OCI-LY7 (cell line): ENCODE results near the gene ESR2. TPM values are rescaled to one million over a fixed set of nuclear protein-coding genes. Genes with fewer than 3 reads are reported as not detected.

Source experiments
- BruUV-seq: library from RNA; stranded (reverse); fragments of 400-500 nt; replicated peaks from 2 replicates; lab custom pipeline; 2021; lab: Mats Ljungman, UMichigan
- CTCF ChIA-PET: fragments of 300-600 bp; sonication (Branson Sonifier 250); formaldehyde crosslinking; loops from one replicate; lab custom pipeline; 2022; ENCODE audit warnings: antibody characterized with exemption; ENCODE audit not compliant: unreplicated experiment; lab: Charles Lee
- POLR2A ChIA-PET: fragments of 300-600 bp; sonication (Branson Sonifier 250); formaldehyde crosslinking; loops from one replicate; lab custom pipeline; 2022; ENCODE audit warnings: antibody characterized with exemption; lab: Charles Lee
- DNase-seq: peaks from one replicate; pipeline ENCODE4 v3.0.0-alpha.2; 2015; ENCODE audit warnings: low spot score
- H2AFZ ChIP-seq: fragments of 200-600 bp; sonication (generic), shearing (Covaris generic); 2 replicates; pipeline ENCODE4 v1.6.1; 2014; ENCODE audit warnings: mild to moderate bottlenecking, antibody characterized with exemption, low read length, moderate library complexity
- H3K27ac ChIP-seq: fragments of 200-600 bp; sonication (generic); 2 replicates; pipeline ENCODE4 v1.5.1; 2014; ENCODE audit warnings: mixed run types, low read depth, mild to moderate bottlenecking, moderate library complexity, low read length, inconsistent platforms; ENCODE audit not compliant: poor library complexity, severe bottlenecking
- H3K36me3 ChIP-seq: fragments of 200-600 bp; sonication (generic); 2 replicates; pipeline ENCODE4 v1.6.1; 2014; ENCODE audit warnings: mild to moderate bottlenecking, antibody characterized with exemption, low read length, moderate library complexity, mixed read lengths; ENCODE audit not compliant: insufficient read depth
- H3K4me1 ChIP-seq: fragments of 200-600 bp; sonication (generic); 2 replicates; pipeline ENCODE4 v1.5.1; 2014; ENCODE audit warnings: mild to moderate bottlenecking, low read length; ENCODE audit not compliant: insufficient read depth, poor library complexity, severe bottlenecking
- H3K4me2 ChIP-seq: fragments of 200-600 bp; sonication (generic); 2 replicates; pipeline ENCODE4 v1.6.1; 2014; ENCODE audit warnings: mild to moderate bottlenecking, low read length
- H3K4me3 ChIP-seq: fragments of 200-600 bp; sonication (generic); 2 replicates; pipeline ENCODE4 v1.5.1; 2014; ENCODE audit warnings: mild to moderate bottlenecking, low read depth, low read length; ENCODE audit not compliant: poor library complexity, severe bottlenecking
- H3K79me2 ChIP-seq: fragments of 200-600 bp; sonication (generic); 2 replicates; pipeline ENCODE4 v1.6.1; 2016; ENCODE audit warnings: low read depth, mild to moderate bottlenecking, low read length, moderate library complexity, mixed read lengths; ENCODE audit not compliant: insufficient read depth
- H3K9me2 ChIP-seq: fragments of 200-600 bp; sonication (generic); 2 replicates; pipeline ENCODE4 v1.6.1; 2016; ENCODE audit warnings: mild to moderate bottlenecking, low read length, mixed read lengths; ENCODE audit not compliant: insufficient read depth
- H3K9me3 ChIP-seq: fragments of 200-600 bp; sonication (generic); 2 replicates; pipeline ENCODE4 v1.6.1; 2014; ENCODE audit warnings: mild to moderate bottlenecking, mixed run types, low read length, mixed read lengths
- H4K20me1 ChIP-seq: fragments of 200-600 bp; sonication (generic); 2 replicates; pipeline ENCODE4 v1.6.1; 2014; ENCODE audit warnings: mild to moderate bottlenecking, antibody characterized with exemption, low read length, moderate library complexity, mixed read lengths; ENCODE audit not compliant: insufficient read depth
- EZH2phosphoT487 ChIP-seq: fragments of 200-600 bp; sonication (generic); IDR thresholded peaks from 2 replicates; pipeline ENCODE4 v1.6.1; 2018; ENCODE audit warnings: low read depth, borderline replicate concordance, mild to moderate bottlenecking, mixed run types, antibody characterized with exemption, low read length, moderate library complexity, mixed read lengths
- intact Hi-C: fragments of 100-400 bp; cut with micrococcal nuclease; formaldehyde crosslinking; loops from one replicate; pipeline ENCODE4 v1.10.0; 2022; ENCODE audit not compliant: unreplicated experiment
- total RNA-seq, 2 experiments: library from RNA; depleted of rRNA in 1 of 2; stranded (reverse); fragments of >200 nt in 1 of 2; shearing (Covaris generic) in 1 of 2; gene quantifications; 2 replicates each; pipeline ENCODE4 v1.2.3, GENCODE V29; 2014 to 2022
- TF ChIP-seq, protein P1 (sequence below): fragments of 200-600 bp; sonication (generic); conservative IDR thresholded peaks from 2 replicates; pipeline ENCODE4 v1.5.1; 2014; ENCODE audit warnings: mild to moderate bottlenecking, antibody characterized with exemption, low read length, moderate library complexity, mixed read lengths

Gene ESR2
- total RNA-seq, 2 experiments from 2014 or later, result 13.4 to 37.7 TPM

GRCh38 chr14:64278458-64278857, 15.7 kb downstream of the ESR2 start:
- H3K9me2 ChIP-seq, result no peaks in the 10 kb centered on the region
- H3K4me2 ChIP-seq, result no peak overlapping the region
- ChIA-PET POLR2A (no interaction called here), CTCF (no interaction called here)
- H3K4me3 ChIP-seq, result no peak overlapping the region
- TF ChIP-seq, protein P1, sequence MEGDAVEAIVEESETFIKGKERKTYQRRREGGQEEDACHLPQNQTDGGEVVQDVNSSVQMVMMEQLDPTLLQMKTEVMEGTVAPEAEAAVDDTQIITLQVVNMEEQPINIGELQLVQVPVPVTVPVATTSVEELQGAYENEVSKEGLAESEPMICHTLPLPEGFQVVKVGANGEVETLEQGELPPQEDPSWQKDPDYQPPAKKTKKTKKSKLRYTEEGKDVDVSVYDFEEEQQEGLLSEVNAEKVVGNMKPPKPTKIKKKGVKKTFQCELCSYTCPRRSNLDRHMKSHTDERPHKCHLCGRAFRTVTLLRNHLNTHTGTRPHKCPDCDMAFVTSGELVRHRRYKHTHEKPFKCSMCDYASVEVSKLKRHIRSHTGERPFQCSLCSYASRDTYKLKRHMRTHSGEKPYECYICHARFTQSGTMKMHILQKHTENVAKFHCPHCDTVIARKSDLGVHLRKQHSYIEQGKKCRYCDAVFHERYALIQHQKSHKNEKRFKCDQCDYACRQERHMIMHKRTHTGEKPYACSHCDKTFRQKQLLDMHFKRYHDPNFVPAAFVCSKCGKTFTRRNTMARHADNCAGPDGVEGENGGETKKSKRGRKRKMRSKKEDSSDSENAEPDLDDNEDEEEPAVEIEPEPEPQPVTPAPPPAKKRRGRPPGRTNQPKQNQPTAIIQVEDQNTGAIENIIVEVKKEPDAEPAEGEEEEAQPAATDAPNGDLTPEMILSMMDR, result no peak
- TF ChIP-seq EZH2phosphoT487, result no peak
- H3K9me3 ChIP-seq, result no peaks in the 10 kb centered on the region; the same call in 1 of the 2 replicates
- intact Hi-C loops, result no loop called here
- no peak overlapping the region for H3K27ac ChIP-seq
- H4K20me1 ChIP-seq, result no peaks in the 10 kb centered on the region
- no peak overlapping the region for H2AFZ ChIP-seq
- BruUV-seq, result no TSS peak
- DNase-seq, result no peak
- no peaks in the 10 kb centered on the region for H3K79me2 ChIP-seq
- no peaks in the 10 kb centered on the region for H3K4me1 ChIP-seq
- H3K36me3 ChIP-seq, result no peaks in the 10 kb centered on the region

DNA sequence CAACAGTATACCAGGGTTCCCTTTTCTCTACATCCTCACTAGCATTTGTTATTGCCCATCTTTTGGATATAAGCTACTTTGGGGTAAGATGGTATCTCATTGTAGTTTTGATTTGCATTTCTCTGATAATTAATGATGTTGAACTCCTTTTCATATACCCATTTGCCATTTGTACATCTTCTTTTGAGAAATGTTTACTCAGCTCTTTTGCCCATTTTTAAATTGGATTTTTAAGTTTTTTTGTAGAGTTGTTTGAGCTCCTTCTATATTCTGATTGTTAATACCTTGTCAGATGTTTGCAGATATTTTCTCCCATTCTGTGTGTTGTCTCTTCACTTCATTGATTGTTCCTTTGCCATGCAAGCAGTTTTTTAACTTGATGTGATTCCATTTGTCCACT, 22.2 kb downstream of the ESR2 start:
- BruUV-seq, result no TSS peak
- Histone ChIP-seq H3K79me2 (no peaks in the 10 kb centered on the region), H3K4me1 (no peaks in the 10 kb centered on the region), H4K20me1 (no peaks in the 10 kb centered on the region), H3K4me3 (no peak overlapping the region), H3K36me3 (no peaks in the 10 kb centered on the region), H3K9me2 (no peaks in the 10 kb centered on the region), H3K9me3 (peaks cover under 1% of the 10 kb centered on the region), H2AFZ (no peak overlapping the region), H3K27ac (no peak overlapping the region), H3K4me2 (no peak overlapping the region)
- POLR2A ChIA-PET, result interaction anchor here (0.5 to 1.8 kb wide), 11 partner anchors 10 to 408 kb away, joined by 3 to 7 read pairs (median 3); no protein-coding TSS in a partner anchor
- CTCF ChIA-PET, result no interaction called here
- no peak for TF ChIP-seq EZH2phosphoT487
- TF ChIP-seq, protein P1, result no peak
- intact Hi-C loops, result no loop called here
- DNase-seq, result no peak

DNA sequence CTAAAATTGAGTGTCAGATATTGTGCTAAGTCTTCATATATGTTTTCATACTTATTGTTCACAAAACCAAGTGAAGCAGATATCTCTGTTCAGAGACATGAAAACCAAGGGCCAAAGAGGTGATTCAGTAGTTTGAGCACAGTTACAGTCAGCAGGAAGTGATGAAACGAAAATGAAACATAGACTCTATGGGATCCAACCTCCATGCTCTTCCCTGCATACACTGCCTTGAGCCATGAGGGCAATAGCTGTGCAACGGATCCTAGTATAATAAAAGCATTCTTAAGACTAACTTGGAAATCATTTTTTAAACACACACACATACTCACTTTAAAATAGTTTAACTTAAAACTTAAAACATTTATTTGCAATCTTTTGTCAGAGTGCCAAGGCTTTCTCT, 27.9 kb downstream of the ESR2 start:
- Histone ChIP-seq H3K27ac (no peak overlapping the region), H3K36me3 (no peaks in the 10 kb centered on the region), H3K4me3 (no peak overlapping the region), H2AFZ (peak overlapping the region; percentile 76), H3K79me2 (no peaks in the 10 kb centered on the region), H3K4me1 (peaks cover 12% of the 10 kb centered on the region), H3K4me2 (peak overlapping the region; percentile 20), H3K9me3 (peaks cover 7% of the 10 kb centered on the region; the same call in 1 of the 2 replicates), H3K9me2 (no peaks in the 10 kb centered on the region), H4K20me1 (no peaks in the 10 kb centered on the region)
- intact Hi-C loops, result no loop called here
- CTCF ChIA-PET, result no interaction called here
- TF ChIP-seq EZH2phosphoT487, result no peak
- TF ChIP-seq, protein P1, result no peak
- POLR2A ChIA-PET, result interaction anchor here (0.6 to 1.2 kb wide), 2 partner anchors 30 to 32 kb away, joined by 3 to 8 read pairs; no protein-coding TSS in a partner anchor
- DNase-seq, result peak; percentile 45
- no TSS peak for BruUV-seq
